Forelimb muscle (tissue), 1 donor: ENCODE measurements around the gene MYO9B. TPM values are rescaled to one million over a fixed set of nuclear protein-coding genes. Genes with fewer than 3 reads are reported as not detected.
"Not testable (repeated sequence)": the region's sequence is repeated elsewhere in the genome, so short reads cannot be mapped to it uniquely, and the experiment has no call there.

Experiments
- DNase-seq: peaks from one replicate; pipeline ENCODE4 v3.0.0-alpha.2; 2013; ENCODE audit warnings: low read depth
- polyA plus RNA-seq: library from polyadenylated mRNA; unstranded; fragments of 120-200 nt; gene quantifications from one replicate; pipeline ENCODE4 v1.2.1, GENCODE V29; 2013; ENCODE audit not compliant: insufficient read length

MYO9B gene
- polyA plus RNA-seq, 1 donor = 32.6 TPM

DNA sequence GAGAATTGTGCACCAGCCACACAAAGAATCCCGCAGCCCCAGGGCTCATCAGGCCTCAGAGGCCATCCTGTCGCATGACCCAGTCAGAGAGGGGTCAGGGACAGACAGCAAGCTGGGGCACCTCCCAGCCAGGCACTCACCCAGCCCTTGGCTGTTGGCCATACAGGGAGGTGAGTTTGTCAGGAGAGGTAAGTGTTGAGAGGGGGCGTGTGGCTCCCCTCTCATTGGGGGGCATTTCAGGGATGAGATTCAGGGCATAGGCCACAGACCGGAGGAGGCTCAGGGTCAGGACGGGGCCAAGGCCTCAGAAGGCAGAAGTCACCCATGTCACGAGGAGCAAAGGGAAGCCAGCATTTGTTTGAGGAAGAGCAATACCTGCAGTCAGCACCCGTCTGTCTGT lies 37.1 kb downstream of the MYO9B start:
- DNase-seq = no peak

DNA sequence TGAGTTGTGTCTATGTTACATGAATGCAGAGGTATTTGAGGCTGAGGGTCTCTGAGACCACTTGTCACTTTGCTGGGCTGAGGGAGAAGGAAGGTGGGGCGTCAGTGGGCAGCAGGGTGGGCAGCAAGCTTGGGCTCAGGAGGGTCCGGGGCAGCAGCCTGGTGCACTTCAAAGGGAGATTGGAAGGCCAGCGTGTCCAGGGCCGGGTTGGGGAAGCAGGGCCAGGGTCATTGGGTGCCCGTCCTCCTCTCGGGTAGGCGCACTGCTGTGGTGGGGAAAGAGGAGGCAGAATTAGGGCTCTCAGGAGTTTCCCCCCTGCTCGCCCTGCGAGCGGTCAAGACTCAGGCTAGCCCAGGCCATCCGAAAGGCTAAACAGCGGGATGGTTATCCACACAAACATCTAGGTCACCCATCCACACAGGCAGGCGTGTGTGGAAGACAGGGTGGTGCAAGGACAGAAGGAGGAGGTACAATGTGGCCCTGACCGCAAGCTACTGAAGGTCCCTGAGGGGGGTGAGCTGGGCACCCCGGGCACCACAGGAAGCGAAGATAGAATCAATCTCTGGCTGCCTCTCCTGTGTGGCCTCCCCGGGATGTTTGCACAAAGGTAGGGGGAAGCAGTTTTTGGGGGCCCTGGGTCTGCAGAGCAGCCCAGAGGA lies 37.7 kb downstream of the MYO9B start:
- DNase-seq = no peak

DNA sequence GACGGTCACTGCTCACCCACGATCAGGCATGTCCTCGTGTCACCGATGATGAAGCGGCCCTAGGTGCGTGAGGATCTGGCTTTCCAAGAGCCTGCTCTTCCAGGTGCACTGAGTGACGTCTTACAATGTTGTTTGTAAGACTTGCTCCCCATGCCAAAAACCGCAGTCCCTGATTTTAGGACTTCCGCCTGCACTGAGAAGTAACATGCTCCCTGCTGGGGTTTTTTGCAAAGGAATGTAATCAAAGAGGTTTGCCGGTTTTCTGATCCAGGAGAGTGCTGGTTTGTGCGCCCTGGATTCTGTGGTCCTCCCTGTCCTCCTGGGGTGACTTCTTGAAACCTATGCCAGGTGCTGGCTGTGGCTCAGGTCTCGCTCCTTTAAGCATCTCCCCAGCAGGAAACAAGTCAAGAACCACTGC lies 38.8 kb downstream of the MYO9B start:
- DNase-seq = no peak

DNA sequence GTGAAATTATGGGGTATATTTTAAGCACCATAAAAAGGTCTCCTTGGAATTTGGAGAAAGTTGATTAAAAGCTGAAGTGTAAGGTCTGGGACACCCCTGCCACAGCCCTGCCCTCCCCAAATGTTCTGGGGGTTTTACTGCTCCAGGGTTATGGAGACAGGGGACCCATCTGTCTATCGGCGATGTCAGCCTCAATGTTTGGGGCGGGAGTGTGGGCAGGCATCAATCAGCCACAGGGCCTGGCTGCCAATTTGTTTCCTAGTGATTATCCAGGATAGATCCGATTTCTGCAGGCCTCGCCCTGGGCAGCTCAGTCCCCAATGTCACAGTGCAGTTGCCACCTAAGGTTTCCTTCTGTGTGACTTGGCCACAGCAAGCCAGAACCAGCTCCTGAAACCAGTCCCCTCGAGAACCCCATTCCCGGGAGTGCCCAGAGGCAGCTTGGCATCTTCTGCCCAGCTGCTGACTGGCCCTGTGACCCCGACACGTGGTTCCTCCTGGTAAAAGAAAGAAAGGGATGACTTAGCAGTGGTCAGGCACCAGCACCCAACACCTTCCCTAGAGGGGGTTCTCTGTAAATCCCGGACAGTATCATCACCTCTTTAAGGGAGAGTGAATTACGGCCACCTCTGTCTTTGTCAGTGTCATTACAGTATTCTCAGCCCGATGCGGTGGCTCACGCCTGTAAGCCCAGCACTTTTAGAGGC lies 41.6 kb downstream of the MYO9B start:
- no peak for DNase-seq

DNA sequence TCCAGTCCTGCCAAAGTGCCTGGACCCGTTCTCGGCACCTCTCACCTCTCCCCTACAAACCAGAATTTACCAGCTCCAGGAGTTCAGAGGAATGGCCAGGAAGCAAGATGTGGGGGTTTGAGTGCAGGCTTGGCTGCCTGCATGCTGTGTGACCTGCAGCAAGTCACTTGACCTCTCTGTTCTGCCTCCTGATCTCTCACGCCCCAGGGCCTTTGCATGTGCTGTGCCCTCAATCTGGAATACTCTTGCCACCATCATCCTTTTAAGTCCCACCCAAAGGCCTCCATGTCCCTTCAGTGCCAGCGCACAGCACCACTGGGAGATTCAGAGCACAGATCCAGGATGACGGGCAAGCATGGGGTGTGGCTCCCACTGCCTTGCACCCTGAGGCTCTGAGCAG lies 43.4 kb downstream of the MYO9B start:
- DNase-seq = no peak

DNA sequence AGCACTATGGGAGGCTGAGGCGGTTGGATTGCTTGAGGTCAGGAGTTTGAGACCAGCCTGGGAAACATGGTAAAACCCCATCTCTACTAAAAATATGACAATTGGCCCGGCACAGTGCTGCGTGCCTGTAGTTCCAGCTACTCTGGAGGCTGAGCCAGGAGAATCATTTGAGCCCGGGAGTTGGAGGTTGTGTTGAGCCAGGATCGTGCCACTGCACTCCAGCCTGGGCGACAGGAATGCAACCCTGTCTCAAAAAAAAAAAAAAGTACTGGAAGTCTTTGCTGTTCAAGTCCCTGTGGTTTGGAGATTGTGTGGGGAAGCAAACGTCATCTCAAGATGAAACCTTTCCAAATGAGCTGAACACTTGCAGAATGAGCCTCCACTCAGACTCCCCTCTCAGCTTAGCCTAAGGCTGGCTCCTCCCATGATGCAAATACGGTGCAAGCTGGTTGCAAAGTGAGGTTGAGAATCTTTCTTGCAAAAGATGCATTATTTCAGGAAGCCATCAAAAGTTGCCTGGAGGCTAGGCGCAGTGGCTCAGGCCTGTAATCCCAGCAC lies 46.2 kb downstream of the MYO9B start:
- no peak for DNase-seq

DNA sequence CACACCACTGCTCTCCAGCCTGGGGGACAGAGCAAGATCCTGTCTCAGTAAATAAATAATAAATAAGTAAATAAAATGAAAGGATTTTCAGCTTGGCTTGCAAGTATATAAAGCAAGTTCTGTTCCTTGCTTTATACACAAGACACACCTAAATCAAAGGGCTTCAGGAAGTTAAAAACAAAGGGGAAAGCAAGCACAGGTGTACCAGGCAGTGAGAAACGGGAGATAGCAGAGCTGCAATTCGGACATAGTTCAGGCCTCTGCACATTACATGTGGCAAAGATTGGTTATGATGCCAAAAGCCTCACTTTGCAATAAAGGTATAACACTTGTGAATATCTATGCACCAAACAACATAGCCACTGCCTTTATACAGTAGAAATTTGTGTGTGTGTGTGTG lies 47.5 kb downstream of the MYO9B start:
- DNase-seq = no peak

DNA sequence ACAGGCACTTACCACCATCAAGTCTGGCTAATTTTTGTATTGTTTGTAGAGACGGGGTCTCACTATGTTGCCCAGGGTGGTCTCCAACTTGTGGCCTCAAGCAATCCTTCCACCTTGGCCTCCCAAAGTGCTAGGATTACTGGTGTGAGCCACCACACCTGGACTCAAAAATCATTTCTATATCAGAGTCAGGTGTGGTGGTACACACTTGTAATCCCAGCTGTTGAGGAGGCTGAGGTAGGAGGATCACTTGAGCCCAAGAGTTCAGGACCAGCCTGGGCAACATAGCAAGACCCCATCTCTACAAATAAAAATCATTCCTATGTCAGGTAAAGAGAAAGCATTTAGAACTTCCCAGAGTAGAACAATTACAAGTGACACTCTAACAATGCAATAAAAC lies 48.4 kb downstream of the MYO9B start:
- DNase-seq = no peak

DNA sequence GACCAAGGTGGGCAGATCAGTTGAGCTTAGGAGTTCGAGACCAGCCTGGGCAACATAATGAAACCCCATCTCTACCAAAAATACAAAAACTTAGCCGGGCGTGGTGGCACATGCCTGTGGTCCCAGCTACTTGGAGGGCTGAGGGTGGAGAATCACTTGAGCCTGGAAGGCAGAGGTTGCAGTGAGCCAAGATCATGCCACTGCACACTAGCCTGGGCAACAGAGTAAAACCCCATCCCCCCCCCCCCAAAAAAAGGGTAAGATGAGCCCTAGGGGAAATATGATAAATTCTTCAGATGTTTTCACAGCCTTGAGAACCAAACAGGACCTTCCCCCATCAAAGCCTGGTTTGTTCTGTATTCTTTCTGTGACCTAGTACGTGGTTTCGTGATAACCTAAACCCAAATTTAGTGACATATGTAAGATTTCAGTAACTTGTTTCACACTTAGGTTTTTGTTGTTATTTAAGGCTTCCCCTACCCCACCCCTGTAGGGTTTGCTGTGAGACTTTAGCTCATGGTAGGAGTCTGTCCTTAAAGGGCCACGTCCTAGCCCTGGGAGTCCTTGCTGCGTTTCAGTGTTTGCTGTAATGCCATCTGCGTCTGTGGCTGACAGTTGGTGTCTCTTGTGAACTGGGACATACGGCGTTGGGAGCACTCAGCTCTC lies 49.6 kb downstream of the MYO9B start:
- DNase-seq = no peak

DNA sequence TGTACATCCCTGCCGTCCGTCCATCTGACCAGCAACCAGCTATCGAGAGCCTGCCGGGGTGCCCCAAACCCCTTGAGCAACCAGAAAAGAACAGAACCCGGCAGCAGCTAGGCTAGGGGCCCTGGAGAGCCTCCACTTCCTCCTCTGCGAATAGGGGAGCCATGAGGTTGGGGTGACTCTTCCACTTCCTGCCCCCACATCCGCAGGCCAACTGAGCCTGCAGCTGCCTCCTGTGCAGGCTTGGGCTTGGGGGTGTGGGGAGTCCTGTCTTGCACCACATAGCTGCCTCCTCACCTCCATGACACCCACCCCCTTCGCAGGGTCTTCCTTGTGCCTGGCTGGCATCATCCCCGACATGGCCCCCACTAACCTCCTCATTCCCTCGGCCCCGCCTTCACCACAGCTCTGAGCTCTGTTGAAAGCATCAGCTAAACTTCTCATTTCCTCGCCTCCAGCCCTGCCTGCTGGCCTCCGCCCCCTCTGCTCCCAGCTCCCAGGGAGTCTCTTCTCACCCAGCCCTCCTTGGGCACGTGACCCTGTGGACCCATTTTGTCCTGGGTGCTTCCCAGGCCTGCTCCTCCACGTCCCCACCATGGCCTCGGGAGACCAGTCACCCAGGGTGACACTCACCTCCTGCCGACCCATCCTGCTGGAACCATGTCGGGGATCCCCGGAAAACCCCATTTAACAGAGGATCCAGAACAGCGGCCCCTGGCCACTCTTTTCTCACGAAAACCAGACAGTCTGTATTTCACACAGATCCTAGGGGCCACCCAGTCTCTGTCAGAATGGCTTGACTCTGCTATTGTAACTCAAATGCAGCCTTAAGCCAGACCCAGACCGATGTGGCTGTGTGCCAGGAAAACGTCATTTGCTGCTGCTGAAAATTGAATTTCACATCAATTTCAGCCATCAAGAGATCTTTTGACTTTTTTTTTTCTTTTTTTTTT lies 50.4 kb downstream of the MYO9B start:
- DNase-seq = no peak

DNA sequence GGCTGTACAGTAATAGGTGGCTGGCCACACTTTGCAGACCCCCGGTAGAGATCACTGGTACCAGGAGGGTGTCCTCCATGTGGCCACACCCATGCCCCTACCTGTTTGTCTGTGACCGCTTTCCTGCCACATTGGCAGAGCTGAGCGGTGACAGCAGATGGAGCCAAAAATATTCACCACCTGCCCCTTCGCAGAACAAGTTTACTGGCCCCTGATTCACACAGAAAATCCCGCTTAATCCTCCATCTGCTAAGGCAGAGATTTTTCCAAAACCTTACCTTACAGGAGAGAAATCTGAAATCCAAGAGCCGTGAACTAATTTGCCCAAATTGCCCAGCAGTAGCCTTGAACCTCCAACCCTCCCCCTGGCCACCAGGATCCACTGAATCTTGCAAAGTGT lies 52.1 kb downstream of the MYO9B start:
- DNase-seq = no peak

DNA sequence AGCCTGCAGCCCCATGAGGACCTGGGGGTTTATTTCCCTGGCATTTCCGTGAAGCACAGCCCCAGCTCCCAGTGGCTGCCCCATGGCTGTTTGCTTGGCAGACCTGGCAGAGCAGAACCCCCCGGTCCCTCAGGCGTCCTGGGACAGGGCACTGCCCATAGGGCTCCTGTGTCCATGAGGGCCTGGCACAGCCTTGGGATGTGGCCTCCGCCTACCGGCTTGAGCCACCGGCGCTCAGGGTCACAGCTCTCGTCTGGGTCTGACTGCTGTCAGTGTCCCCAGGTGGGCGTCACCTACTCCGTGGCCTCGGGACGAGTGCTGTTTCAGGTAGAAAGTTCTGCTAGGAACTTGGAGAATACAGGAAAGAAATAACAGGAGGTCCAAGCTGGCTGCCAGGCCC lies 52.8 kb downstream of the MYO9B start:
- no peak for DNase-seq

DNA sequence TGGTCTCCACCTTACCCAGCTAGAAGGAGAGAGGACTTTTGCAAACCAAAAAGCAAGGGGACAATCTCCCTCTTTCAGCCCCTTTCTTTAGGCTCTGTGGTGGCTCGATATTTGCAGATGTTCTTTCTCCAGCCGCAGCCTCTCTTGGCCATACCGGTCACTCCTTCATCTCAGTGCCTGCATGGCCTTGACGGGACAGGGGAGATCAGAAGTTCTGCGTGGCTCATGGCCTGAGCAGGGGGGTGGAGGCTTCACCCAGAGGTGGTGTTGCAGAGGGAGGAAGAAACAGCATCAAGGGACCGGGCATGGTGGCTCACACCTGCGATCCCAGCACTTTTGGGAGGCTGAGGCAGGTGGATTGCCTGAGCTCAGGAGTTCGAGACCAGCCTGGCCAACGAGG lies 53.2 kb downstream of the MYO9B start:
- DNase-seq = no peak

DNA sequence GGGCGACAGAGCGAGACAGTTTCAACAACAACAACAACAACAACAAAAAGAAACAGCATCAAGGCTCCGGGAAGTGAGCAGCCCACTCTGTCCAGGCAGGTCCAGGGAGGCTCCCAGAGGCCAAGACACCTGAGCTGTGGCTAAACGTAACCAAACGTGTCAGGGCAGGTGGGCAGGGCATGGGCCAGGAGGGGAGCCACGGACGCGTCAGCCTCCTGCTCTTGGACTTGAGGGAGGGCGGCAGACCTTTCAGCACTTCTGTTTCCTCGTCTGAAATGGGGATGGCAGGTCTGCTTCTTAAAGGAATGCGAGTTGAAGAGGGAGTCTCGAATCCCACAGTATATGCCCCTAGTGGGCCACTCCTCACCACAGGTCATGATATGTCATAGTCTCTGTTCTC lies 53.8 kb downstream of the MYO9B start:
- no peak for DNase-seq

DNA sequence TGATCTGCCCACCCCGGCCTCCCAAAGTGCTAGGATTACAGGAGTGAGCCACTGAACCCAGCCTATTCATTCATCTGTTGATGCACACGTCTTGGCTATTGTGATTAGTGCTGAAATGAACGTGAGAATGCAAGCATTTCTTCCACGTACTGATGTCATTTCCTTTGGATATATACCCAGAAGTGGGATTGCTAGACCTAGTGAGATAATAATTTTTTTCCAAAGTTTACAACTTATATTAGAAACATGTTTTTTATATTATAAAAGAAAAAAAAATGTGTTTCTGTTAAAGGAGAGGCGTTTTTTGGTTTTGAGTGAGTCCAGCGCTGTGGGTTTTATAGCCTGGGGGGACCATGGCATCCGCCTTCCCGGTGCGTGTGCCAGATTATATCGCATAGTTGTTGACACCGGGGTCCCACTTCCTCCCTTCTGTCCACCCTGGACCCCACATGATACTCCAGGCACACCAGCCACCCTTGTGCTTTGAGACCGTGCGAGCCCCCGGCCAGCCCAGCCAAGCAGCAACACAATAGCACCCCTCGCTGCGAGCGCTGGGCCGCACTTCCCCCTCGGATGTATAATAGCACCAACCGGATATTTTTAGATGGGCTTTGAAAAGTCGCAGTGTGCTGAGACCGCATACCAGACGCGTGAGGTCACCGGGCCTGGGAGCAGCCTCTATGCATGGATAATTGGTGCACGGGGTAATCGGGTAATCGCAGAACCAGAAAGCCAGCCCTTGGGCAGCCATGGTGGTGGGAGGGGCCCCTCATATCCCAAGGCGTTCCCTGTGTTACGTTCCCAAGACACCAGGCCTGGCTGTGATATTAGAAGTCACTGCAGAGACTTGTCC lies 59.6 kb downstream of the MYO9B start:
- peak; percentile 83 for DNase-seq

DNA sequence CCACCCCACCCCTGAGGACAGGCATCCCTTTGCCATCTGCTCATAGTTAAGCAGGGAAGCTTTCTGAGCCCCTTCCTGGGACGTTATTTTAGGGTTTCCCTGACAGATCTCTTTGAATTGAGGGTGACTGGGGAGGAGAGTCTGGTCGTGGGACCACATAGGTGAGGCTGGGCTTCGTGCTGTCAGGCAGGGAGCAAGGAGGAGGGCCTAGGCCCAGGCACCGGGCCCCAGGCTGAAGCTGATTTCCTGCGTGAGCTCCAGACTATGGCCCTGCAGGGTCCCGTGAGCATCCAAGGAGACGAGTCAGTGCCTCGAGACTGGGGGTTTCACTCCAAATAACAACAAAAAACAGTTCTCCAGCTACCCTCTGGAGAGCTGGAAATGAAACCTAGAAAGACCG lies 60.4 kb downstream of the MYO9B start:
- DNase-seq = no peak

DNA sequence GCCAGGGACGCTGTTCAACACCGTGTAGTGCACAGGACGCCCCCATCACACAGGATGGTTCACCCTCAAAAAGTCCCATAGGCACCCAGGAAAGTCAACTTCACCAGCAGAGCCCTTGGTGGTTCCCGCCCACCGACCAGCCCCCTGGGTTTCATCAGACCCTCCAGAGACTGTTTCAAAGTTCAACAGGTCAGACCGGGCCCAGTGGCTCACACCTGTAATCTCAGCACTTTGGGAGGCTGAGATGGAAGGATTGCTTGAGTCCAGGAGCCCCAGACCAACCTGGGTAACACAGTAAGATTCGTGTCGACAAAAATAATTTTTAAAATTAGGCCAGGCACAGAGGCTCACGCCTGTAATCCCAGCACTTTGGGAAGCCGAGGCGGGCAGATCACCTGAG lies 61.0 kb downstream of the MYO9B start:
- DNase-seq = no peak

DNA sequence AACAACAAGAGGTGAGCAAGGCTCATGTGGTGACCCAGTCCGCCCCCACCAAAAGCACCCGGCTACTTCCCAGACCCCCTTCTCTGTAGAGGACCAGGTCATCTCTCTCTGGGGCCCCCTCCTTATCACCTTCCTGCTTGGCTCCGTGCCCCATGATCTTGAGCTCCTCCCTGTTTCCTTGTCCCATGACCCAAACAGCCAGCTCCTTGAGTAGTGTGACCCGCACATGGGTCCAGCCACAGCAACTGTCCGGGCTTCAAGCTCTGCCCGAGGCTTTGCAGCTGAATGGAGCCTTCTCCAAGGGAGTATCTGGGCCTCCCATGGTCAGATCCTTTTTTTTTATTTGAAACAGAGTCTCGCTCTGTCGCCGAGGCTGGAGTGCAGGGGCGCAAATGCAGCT lies 61.8 kb downstream of the MYO9B start:
- no peak for DNase-seq

DNA sequence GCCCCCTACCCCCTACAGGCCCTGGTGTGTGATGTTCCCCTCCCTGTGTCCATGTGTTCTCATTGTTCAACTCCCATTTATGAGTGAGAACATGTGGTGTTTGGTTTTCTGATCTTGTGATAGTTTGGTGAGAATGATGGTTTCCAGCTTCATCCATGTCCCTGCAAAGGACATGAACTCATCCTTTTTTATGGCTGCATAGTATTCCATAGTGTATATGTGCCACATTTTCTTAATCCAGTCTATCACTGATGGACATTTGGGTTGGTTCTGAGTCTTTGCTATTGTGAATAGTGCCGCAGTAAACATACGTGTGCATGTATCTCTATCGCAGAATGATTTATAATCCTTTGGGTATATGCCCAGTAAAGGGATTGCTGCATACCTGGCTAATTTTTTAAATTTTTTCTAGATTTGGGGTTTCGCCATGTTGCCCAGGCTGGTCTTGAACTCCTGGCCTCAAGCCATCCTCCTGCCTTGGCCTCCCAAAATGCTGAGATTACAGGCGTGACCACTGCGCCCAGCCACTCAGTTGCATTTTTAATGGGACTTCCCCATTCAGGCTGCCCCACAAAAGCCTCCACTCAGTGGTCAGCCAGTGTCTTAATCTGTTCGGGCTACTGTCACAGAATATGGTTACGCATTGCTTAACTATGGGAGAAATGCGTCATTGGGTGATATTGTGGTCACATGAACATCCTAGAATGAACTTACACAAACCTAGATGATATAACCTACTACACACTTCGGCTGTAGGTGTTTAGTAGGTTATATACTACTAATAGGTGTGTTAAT lies 62.7 kb downstream of the MYO9B start:
- not testable (repeated sequence) for DNase-seq
